ENCODE measurements around the gene MRGPRD.

DNA sequence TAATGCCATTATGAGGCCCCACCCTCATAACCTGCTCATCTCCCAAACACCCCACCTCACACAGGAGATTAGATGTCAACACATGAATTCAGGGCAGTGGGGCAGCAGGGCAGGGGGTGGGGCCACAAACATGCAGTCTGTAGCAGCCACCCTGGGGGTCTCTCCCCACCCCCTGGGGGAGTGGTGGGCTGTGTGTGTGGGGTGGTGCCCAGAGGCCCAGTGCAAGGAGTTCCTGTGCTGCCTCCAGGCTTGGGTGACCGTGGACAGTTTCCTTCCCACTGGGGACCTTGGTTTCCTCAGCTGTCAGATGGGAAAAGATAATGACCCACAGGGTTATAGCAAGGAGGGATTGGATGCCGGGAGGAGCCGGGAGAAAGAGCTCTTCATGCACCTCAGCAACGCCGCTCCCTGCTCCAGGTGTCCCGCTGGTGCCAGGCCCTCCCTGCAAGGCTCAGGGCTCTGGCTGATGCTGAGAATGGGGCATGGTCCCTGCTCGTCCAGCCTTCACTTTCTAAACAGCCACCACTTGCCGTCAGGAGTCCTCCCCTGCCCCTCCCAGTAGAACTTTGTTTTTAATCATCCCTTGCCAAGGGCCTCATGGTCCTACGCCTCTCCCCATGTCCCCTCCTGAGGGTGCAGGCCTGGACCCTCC, 34.2 kb upstream of the MRGPRD start:
- TF ChIP-seq, protein P1, sequence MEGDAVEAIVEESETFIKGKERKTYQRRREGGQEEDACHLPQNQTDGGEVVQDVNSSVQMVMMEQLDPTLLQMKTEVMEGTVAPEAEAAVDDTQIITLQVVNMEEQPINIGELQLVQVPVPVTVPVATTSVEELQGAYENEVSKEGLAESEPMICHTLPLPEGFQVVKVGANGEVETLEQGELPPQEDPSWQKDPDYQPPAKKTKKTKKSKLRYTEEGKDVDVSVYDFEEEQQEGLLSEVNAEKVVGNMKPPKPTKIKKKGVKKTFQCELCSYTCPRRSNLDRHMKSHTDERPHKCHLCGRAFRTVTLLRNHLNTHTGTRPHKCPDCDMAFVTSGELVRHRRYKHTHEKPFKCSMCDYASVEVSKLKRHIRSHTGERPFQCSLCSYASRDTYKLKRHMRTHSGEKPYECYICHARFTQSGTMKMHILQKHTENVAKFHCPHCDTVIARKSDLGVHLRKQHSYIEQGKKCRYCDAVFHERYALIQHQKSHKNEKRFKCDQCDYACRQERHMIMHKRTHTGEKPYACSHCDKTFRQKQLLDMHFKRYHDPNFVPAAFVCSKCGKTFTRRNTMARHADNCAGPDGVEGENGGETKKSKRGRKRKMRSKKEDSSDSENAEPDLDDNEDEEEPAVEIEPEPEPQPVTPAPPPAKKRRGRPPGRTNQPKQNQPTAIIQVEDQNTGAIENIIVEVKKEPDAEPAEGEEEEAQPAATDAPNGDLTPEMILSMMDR (IDR thresholded peaks at IDR 0.05; ENCODE audit: low read depth, low read length, missing input control), result no peak
- TF ChIP-seq EGR1 (IDR thresholded peaks at IDR 0.05; ENCODE audit: low read depth in 2 of 2), result no peak
- TF ChIP-seq RAD21 (IDR thresholded peaks at IDR 0.05), result no peak
- TF ChIP-seq TAF1 (conservative IDR thresholded peaks at IDR 0.05), result no peak
- TF ChIP-seq, protein P2, sequence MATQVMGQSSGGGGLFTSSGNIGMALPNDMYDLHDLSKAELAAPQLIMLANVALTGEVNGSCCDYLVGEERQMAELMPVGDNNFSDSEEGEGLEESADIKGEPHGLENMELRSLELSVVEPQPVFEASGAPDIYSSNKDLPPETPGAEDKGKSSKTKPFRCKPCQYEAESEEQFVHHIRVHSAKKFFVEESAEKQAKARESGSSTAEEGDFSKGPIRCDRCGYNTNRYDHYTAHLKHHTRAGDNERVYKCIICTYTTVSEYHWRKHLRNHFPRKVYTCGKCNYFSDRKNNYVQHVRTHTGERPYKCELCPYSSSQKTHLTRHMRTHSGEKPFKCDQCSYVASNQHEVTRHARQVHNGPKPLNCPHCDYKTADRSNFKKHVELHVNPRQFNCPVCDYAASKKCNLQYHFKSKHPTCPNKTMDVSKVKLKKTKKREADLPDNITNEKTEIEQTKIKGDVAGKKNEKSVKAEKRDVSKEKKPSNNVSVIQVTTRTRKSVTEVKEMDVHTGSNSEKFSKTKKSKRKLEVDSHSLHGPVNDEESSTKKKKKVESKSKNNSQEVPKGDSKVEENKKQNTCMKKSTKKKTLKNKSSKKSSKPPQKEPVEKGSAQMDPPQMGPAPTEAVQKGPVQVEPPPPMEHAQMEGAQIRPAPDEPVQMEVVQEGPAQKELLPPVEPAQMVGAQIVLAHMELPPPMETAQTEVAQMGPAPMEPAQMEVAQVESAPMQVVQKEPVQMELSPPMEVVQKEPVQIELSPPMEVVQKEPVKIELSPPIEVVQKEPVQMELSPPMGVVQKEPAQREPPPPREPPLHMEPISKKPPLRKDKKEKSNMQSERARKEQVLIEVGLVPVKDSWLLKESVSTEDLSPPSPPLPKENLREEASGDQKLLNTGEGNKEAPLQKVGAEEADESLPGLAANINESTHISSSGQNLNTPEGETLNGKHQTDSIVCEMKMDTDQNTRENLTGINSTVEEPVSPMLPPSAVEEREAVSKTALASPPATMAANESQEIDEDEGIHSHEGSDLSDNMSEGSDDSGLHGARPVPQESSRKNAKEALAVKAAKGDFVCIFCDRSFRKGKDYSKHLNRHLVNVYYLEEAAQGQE (IDR thresholded peaks at IDR 0.05), result no peak
- TF ChIP-seq, protein P3, sequence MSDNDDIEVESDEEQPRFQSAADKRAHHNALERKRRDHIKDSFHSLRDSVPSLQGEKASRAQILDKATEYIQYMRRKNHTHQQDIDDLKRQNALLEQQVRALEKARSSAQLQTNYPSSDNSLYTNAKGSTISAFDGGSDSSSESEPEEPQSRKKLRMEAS (IDR thresholded peaks at IDR 0.05), result no peak
- no peak for TF ChIP-seq HNF4A (conservative IDR thresholded peaks at IDR 0.05)
- TF ChIP-seq, protein P4, sequence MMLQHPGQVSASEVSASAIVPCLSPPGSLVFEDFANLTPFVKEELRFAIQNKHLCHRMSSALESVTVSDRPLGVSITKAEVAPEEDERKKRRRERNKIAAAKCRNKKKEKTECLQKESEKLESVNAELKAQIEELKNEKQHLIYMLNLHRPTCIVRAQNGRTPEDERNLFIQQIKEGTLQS (IDR thresholded peaks at IDR 0.05), result no peak
- TF ChIP-seq JUND (IDR thresholded peaks at IDR 0.05), result no peak
- no peak for TF ChIP-seq FOXA1 (IDR thresholded peaks at IDR 0.05)
- no peak for TF ChIP-seq YY1 (IDR thresholded peaks at IDR 0.05)
- TF ChIP-seq SP1 (IDR thresholded peaks at IDR 0.05), result no peak
